K562 (cell line): ENCODE data around the gene TFCP2. TPM values are rescaled to one million over a fixed set of nuclear protein-coding genes. Genes with fewer than 3 reads are reported as not detected.

ENCODE experiments used
- BDP1 ChIP-seq: IDR thresholded peaks from 3 replicates; pipeline ENCODE4 v1.6.1; 2011; ENCODE audit not compliant: insufficient read length, insufficient read depth
- E2F4 ChIP-seq: sonication (generic); formaldehyde crosslinking; IDR thresholded peaks from 2 replicates; pipeline ENCODE4 v1.8.0; 2022; ENCODE audit warnings: mild to moderate bottlenecking, low read depth, missing genetic modification reagents
- EHMT2 ChIP-seq: fragments of 450-650 bp; IDR thresholded peaks from 2 replicates; pipeline ENCODE4 v1.6.1; 2018; ENCODE audit warnings: antibody characterized with exemption
- ESRRB ChIP-seq: fragments of 250-450 bp; sonication (Bioruptor Pico); IDR thresholded peaks from 2 replicates; pipeline ENCODE4 v1.5.0; 2020; ENCODE audit warnings: mild to moderate bottlenecking, moderate library complexity, borderline replicate concordance
- FOXO4 ChIP-seq: fragments of 450-650 bp; formaldehyde crosslinking; IDR thresholded peaks from 2 replicates; pipeline ENCODE4 v1.4.0; 2020; ENCODE audit warnings: mild to moderate bottlenecking, moderate library complexity
- JUND ChIP-seq, 2 experiments: IDR thresholded peaks; 2 replicates in 1 of 2; 3 replicates in 1 of 2; pipeline ENCODE4 v1.6.1; 2011; ENCODE audit warnings: borderline replicate concordance in 2 of 2, low read depth in 2 of 2, low read length in 2 of 2, improper control_type of control experiment in 1 of 2, missing biosample characterization in 1 of 2, missing genetic modification characterization in 1 of 2, missing genetic modification reagents in 1 of 2
- KLF10 ChIP-seq: fragments of 250-450 bp; sonication (Bioruptor Pico); IDR thresholded peaks from 2 replicates; pipeline ENCODE4 v1.6.1; 2021; ENCODE audit warnings: matching md5 sums
- MCM3 ChIP-seq: fragments of 450-650 bp; IDR thresholded peaks from 2 replicates; pipeline ENCODE4 v1.6.1; 2016
- MIER1 ChIP-seq: fragments of 450-650 bp; IDR thresholded peaks from 2 replicates; pipeline ENCODE4 v1.6.1; 2016; ENCODE audit warnings: antibody characterized with exemption, mild to moderate bottlenecking, low read depth
- MLLT1 ChIP-seq, 2 experiments: fragments of 450-650 bp; IDR thresholded peaks; 2 replicates each; pipeline ENCODE4 v1.6.1; 2016
- MTA2 ChIP-seq: fragments of 450-650 bp; IDR thresholded peaks from 2 replicates; pipeline ENCODE4 v1.6.1; 2016; ENCODE audit warnings: low read depth
- OTX1 ChIP-seq: fragments of 450-650 bp; formaldehyde crosslinking; IDR thresholded peaks from 2 replicates; pipeline ENCODE4 v1.4.0; 2022; ENCODE audit warnings: mild to moderate bottlenecking
- PCBP1 ChIP-seq: fragments of 200-400 bp; formaldehyde crosslinking; IDR thresholded peaks from 2 replicates; pipeline ENCODE4 v1.6.1; 2018; ENCODE audit warnings: mild to moderate bottlenecking, low read depth, low read length; ENCODE audit not compliant: poor library complexity, severe bottlenecking
- PHF20 ChIP-seq: fragments of 450-650 bp; IDR thresholded peaks from 2 replicates; pipeline ENCODE4 v1.6.1; 2018; ENCODE audit not compliant: partially characterized antibody
- SAP30 ChIP-seq: fragments of 200-600 bp; sonication (generic); IDR thresholded peaks from 2 replicates; pipeline ENCODE4 v1.6.1; 2012; ENCODE audit warnings: borderline replicate concordance, low read depth, mild to moderate bottlenecking, moderate library complexity, low read length, control low read depth, inconsistent platforms; ENCODE audit not compliant: insufficient read depth, poor library complexity, severe bottlenecking
- SMC3 ChIP-seq: conservative IDR thresholded peaks from 2 replicates; pipeline ENCODE4 v1.6.1; 2011; ENCODE audit warnings: low read depth, low read length, improper control_type of control experiment; ENCODE audit not compliant: insufficient read depth
- TGIF2 ChIP-seq: sonication (generic); formaldehyde crosslinking; IDR thresholded peaks from 2 replicates; pipeline ENCODE4 v1.8.1; 2022; ENCODE audit warnings: mild to moderate bottlenecking, missing genetic modification reagents, moderate library complexity
- U2AF1 ChIP-seq: fragments of 200-400 bp; formaldehyde crosslinking; optimal IDR thresholded peaks from 2 replicates; pipeline ENCODE3; 2017; ENCODE audit warnings: mild to moderate bottlenecking, low read depth, low read length, moderate library complexity
- ZFP91 ChIP-seq: sonication (generic); formaldehyde crosslinking; IDR thresholded peaks from 2 replicates; pipeline ENCODE4 v1.8.0; 2022; ENCODE audit warnings: mild to moderate bottlenecking, missing genetic modification reagents
- ZNF143 ChIP-seq: sonication (generic); formaldehyde crosslinking; IDR thresholded peaks from 2 replicates; pipeline ENCODE4 v1.9.0; 2022; ENCODE audit warnings: mild to moderate bottlenecking, missing genetic modification reagents
- ZNF217 ChIP-seq: sonication (generic); formaldehyde crosslinking; IDR thresholded peaks from 2 replicates; pipeline ENCODE4 v1.8.0; 2022; ENCODE audit warnings: mild to moderate bottlenecking, missing genetic modification reagents
- ZNF239 ChIP-seq: fragments of 250-450 bp; sonication (Bioruptor Pico); IDR thresholded peaks from 2 replicates; pipeline ENCODE4 v1.4.0; 2020; ENCODE audit warnings: mild to moderate bottlenecking
- ZNF583 ChIP-seq: fragments of 250-450 bp; sonication (Bioruptor Pico); IDR thresholded peaks from 2 replicates; pipeline ENCODE4 v1.4.0; 2020
- ZNF696 ChIP-seq: fragments of 250-450 bp; sonication (Bioruptor Pico); conservative IDR thresholded peaks from 2 replicates; pipeline ENCODE4 v1.4.0; 2020; ENCODE audit warnings: mild to moderate bottlenecking, moderate library complexity
- ZNF830 ChIP-seq: fragments of 250-450 bp; sonication (Bioruptor Pico); IDR thresholded peaks from 2 replicates; pipeline ENCODE4 v1.5.0; 2021; ENCODE audit warnings: mild to moderate bottlenecking
- polyA plus RNA-seq, 8 experiments: library from polyadenylated mRNA; depleted of rRNA in 4 of 8; stranded (reverse) in 5 of 8; unstranded in 3 of 8; fragments of >200 nt; fragmentation: Nextera tagmentation in 2 of 8; fragmentation: Illumina TruSeq in 1 of 8; extraction: Ambion mirVana in 2 of 8; extraction: Trizol in 1 of 8; gene quantifications; 2 replicates each; pipeline versions ENCODE4 v1.2.1 to v1.2.3, GENCODE V29; 2011 to 2014; ENCODE audit warnings: inconsistent platforms in 1 of 8, missing spikeins in 1 of 8
- total RNA-seq, 7 experiments: library from RNA; depleted of rRNA in 6 of 7; stranded (reverse); fragments of >200 nt in 6 of 7; fragmentation: Illumina TruSeq in 2 of 7; extraction: Trizol in 2 of 7; gene quantifications; 2 replicates each; pipeline versions ENCODE4 v1.2.1 to v1.2.3, GENCODE V29; 2011 to 2021; ENCODE audit warnings: low replicate concordance in 1 of 7

TFCP2 gene
- total and polyA plus RNA-seq, 9 of the 15 experiments (the other 6 are each of a cell fraction or from before 2014, with no cell fraction given) = 8.0 to 38.9 (median 19.3) TPM

DNA sequence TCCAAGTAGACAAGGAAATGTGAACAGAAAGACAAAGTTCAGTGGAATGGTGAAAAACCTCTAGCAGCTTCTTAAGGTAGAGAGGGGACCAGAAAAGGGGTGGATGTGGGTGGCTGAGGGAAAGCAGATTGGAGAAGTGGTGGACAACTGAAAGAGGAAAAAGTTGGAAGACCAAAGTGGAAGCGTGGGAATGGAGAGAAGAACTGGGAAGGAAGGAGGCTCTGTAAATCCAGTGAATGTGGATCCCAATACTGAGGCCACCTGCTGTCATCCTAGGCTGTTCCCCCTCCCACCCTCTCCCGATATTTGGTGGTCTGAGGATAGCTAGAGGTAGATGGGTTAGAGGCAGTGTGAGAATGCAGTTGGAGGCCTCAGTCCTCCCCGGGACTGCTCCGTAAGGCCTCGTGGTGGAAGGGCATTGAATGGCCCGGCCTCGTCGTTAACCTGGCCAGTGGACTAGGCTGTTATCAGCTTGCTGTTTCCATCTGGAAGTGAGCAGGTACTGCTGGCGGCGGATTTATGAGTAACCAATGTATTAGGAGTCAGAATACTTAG is 45.7 kb upstream of the TFCP2 start (continued):
- TF ChIP-seq JUND (IDR thresholded peaks at IDR 0.05; ENCODE audit: borderline replicate concordance, low read depth, low read length) = no peak
- no peak; the same call in 2 of the 3 replicates for TF ChIP-seq JUND (tag; IDR thresholded peaks at IDR 0.05; ENCODE audit: borderline replicate concordance, low read depth, low read length)
- no peak for TF ChIP-seq U2AF1
- TF ChIP-seq PHF20 = no peak
- TF ChIP-seq ZNF830 (CRISPR knock-in tag) = no peak
- TF ChIP-seq ZNF217 (CRISPR knock-in tag) = no peak
- no peak for TF ChIP-seq KLF10 (CRISPR knock-in tag)
- no peak for TF ChIP-seq ZFP91 (CRISPR knock-in tag)
- no peak for TF ChIP-seq TGIF2 (CRISPR knock-in tag)
- TF ChIP-seq OTX1 (CRISPR knock-in tag) = no peak
- 0 out of 2 replicates have a peak, but pooled peaks have one; percentile 6 for TF ChIP-seq MTA2
- no peak for TF ChIP-seq ZNF583 (CRISPR knock-in tag)
- TF ChIP-seq MCM3 = no peak
- no peak for TF ChIP-seq ZNF696 (CRISPR knock-in tag)
- peak; percentile 65 for TF ChIP-seq SAP30
- TF ChIP-seq BDP1 = no peak
- TF ChIP-seq ZNF143 (CRISPR knock-in tag) = no peak
- no peak for TF ChIP-seq ZNF239 (CRISPR knock-in tag)
- TF ChIP-seq PCBP1 = no peak
- no peak for TF ChIP-seq SMC3
- peak; percentile 33; the same call in 1 of the 2 replicates for TF ChIP-seq FOXO4
- TF ChIP-seq E2F4 (CRISPR knock-in tag) = no peak
- no peak for TF ChIP-seq MIER1
- TF ChIP-seq MLLT1 (IDR thresholded peaks at IDR 0.05) = peak in 1 of 2 experiments; percentile 47; a peak in 3 of 4 replicates
- no peak for TF ChIP-seq EHMT2
- no peak for TF ChIP-seq ESRRB (CRISPR knock-in tag)
